GM23338 (cell line): ENCODE measurements around the gene MARCHF5. TPM values are rescaled to one million over a fixed set of nuclear protein-coding genes. Genes with fewer than 3 reads are reported as not detected.

Experiments
- ATAC-seq: fragments of 200-7000 bp; cut with Tn5 transposase; 3 replicates; pipeline ENCODE4 v1.9.1; 2020
- DNase-seq: peaks from one replicate; pipeline ENCODE4 v3.0.0-alpha.2; 2015; ENCODE audit warnings: low spot score
- H2AFZ ChIP-seq: fragments of 200-600 bp; sonication (generic); 2 replicates; pipeline ENCODE4 v1.8.0; 2016; ENCODE audit warnings: antibody characterized with exemption, mild to moderate bottlenecking, moderate library complexity
- H3F3A ChIP-seq: fragments of 200-600 bp; sonication (generic); replicated peaks from 2 replicates; pipeline ENCODE4 v1.8.0; 2017; ENCODE audit warnings: antibody characterized with exemption, mixed run types, low read depth
- H3K27ac ChIP-seq: fragments of 200-600 bp; sonication (generic); 2 replicates; pipeline ENCODE4 v1.6.1; 2016; ENCODE audit warnings: low read depth
- H3K27me3 ChIP-seq: fragments of 200-600 bp; sonication (generic); 2 replicates; pipeline ENCODE4 v1.8.0; 2016; ENCODE audit warnings: mild to moderate bottlenecking, mixed run types, moderate library complexity; ENCODE audit not compliant: insufficient read depth
- H3K36me3 ChIP-seq: fragments of 200-600 bp; sonication (generic); 2 replicates; pipeline ENCODE4 v1.8.0; 2016; ENCODE audit warnings: mild to moderate bottlenecking; ENCODE audit not compliant: insufficient read depth
- H3K4me1 ChIP-seq: fragments of 200-600 bp; sonication (generic); 2 replicates; pipeline ENCODE4 v1.8.0; 2016; ENCODE audit warnings: mild to moderate bottlenecking, moderate library complexity; ENCODE audit not compliant: insufficient read depth
- H3K4me2 ChIP-seq: fragments of 200-600 bp; sonication (generic); 2 replicates; pipeline ENCODE4 v1.7.1; 2017; ENCODE audit warnings: mixed run types
- H3K4me3 ChIP-seq: fragments of 200-600 bp; sonication (generic); 2 replicates; pipeline ENCODE4 v1.6.1; 2016; ENCODE audit warnings: mixed run types
- H3K79me2 ChIP-seq: fragments of 200-600 bp; sonication (generic); replicated peaks from 2 replicates; pipeline ENCODE4 v1.8.0; 2017; ENCODE audit warnings: mild to moderate bottlenecking; ENCODE audit not compliant: insufficient read depth
- H3K9me2 ChIP-seq: fragments of 200-600 bp; sonication (generic); 2 replicates; pipeline ENCODE4 v1.8.0; 2017; ENCODE audit not compliant: insufficient read depth
- H4K20me1 ChIP-seq: fragments of 200-600 bp; sonication (generic); replicated peaks from 2 replicates; pipeline ENCODE4 v1.8.0; 2017; ENCODE audit warnings: mild to moderate bottlenecking; ENCODE audit not compliant: insufficient read depth
- H3K27ac Mint-ChIP-seq: 2 replicates; pipeline ENCODE4 v1.8.0; 2020; ENCODE audit warnings: inconsistent platforms, mild to moderate bottlenecking, moderate library complexity, mixed read lengths
- H3K27me3 Mint-ChIP-seq: 3 replicates; pipeline ENCODE4 v1.8.0; 2022; ENCODE audit warnings: low read depth, mild to moderate bottlenecking, moderate library complexity, mixed read lengths, inconsistent platforms; ENCODE audit not compliant: insufficient read depth, poor library complexity
- H3K36me3 Mint-ChIP-seq: 3 replicates; pipeline ENCODE4 v1.8.0; 2021; ENCODE audit warnings: low read depth, mild to moderate bottlenecking, inconsistent platforms, moderate library complexity, mixed read lengths
- H3K4me1 Mint-ChIP-seq: 3 replicates; pipeline ENCODE4 v1.8.0; 2020; ENCODE audit warnings: mild to moderate bottlenecking, inconsistent platforms, mixed read lengths
- H3K4me3 Mint-ChIP-seq: 3 replicates; pipeline ENCODE4 v1.8.0; 2021; ENCODE audit warnings: moderate library complexity, mild to moderate bottlenecking, inconsistent platforms, mixed read lengths
- H3K9me3 Mint-ChIP-seq: 3 replicates; pipeline ENCODE4 v1.8.0; 2020; ENCODE audit warnings: moderate library complexity, mild to moderate bottlenecking, inconsistent platforms, mixed read lengths
- CREB1 ChIP-seq: fragments of 250-450 bp; sonication (Bioruptor Pico); IDR thresholded peaks from 2 replicates; pipeline ENCODE4 v1.5.0; 2020; ENCODE audit warnings: low read depth, mild to moderate bottlenecking, moderate library complexity
- EZH2 ChIP-seq: fragments of 200-600 bp; sonication (generic); IDR thresholded peaks from one replicate; pipeline ENCODE4 v1.8.0; 2017; ENCODE audit warnings: antibody characterized with exemption, mild to moderate bottlenecking, low read depth; ENCODE audit not compliant: unreplicated experiment
- EZH2phosphoT487 ChIP-seq: fragments of 200-600 bp; sonication (generic); IDR thresholded peaks from one replicate; pipeline ENCODE4 v1.8.1; 2018; ENCODE audit warnings: antibody characterized with exemption; ENCODE audit not compliant: unreplicated experiment
- JUNB ChIP-seq: IDR thresholded peaks from one replicate; pipeline ENCODE4 v1.6.1; 2016; ENCODE audit warnings: antibody characterized with exemption; ENCODE audit not compliant: unreplicated experiment
- NANOG ChIP-seq: IDR thresholded peaks from 2 replicates; pipeline ENCODE4 v1.6.1; 2016; ENCODE audit warnings: antibody characterized with exemption, borderline replicate concordance
- POLR2AphosphoS5 ChIP-seq: IDR thresholded peaks from 2 replicates; pipeline ENCODE4 v1.6.1; 2016; ENCODE audit warnings: antibody characterized with exemption, low read depth
- STAT1 ChIP-seq: IDR thresholded peaks from one replicate; pipeline ENCODE4 v1.6.1; 2016; ENCODE audit warnings: antibody characterized with exemption; ENCODE audit not compliant: unreplicated experiment
- ZNF114 ChIP-seq: fragments of 250-450 bp; sonication (Bioruptor Pico); IDR thresholded peaks from 2 replicates; pipeline ENCODE4 v1.5.0; 2020; ENCODE audit warnings: mild to moderate bottlenecking, moderate library complexity
- ZNF331 ChIP-seq: fragments of 250-450 bp; sonication (Bioruptor Pico); IDR thresholded peaks from 2 replicates; pipeline ENCODE4 v1.5.0; 2020; ENCODE audit warnings: low read depth, mild to moderate bottlenecking, moderate library complexity
- polyA plus RNA-seq: library from polyadenylated mRNA; unstranded; fragments of >200 nt; fragmentation: Nextera tagmentation; extraction: Ambion mirVana; gene quantifications from 2 replicates; pipeline ENCODE4 v1.2.1, GENCODE V29; 2016
- total RNA-seq: library from RNA; depleted of rRNA; stranded (reverse); fragments of >200 nt; shearing (Covaris generic); gene quantifications from 2 replicates; pipeline ENCODE4 v1.2.3, GENCODE V29; 2014
- TF ChIP-seq, protein P1 (sequence below): IDR thresholded peaks from 2 replicates; pipeline ENCODE4 v1.6.1; 2016; ENCODE audit warnings: antibody characterized with exemption
- TF ChIP-seq, protein P2 (sequence below), 2 experiments: fragments of 200-600 bp in 1 of 2; sonication (generic) in 1 of 2; conservative IDR thresholded peaks; 2 replicates each; pipeline versions ENCODE4 v1.5.1 to v1.6.1; 2016 to 2017; ENCODE audit warnings: antibody characterized with exemption in 2 of 2, low read depth in 2 of 2, mild to moderate bottlenecking in 2 of 2, moderate library complexity in 1 of 2
- TF ChIP-seq, protein P3 (sequence below): fragments of 250-450 bp; sonication (Bioruptor Pico); IDR thresholded peaks from 2 replicates; pipeline ENCODE4 v1.5.0; 2020; ENCODE audit warnings: mild to moderate bottlenecking, moderate library complexity
- TF ChIP-seq, protein P4 (sequence below): IDR thresholded peaks from one replicate; pipeline ENCODE4 v1.6.1; 2018; ENCODE audit warnings: antibody characterized with exemption; ENCODE audit not compliant: unreplicated experiment

The MARCHF5 gene
- total and polyA plus RNA-seq, 2 experiments from 2014 or later = 12.9 to 14.2 TPM

DNA sequence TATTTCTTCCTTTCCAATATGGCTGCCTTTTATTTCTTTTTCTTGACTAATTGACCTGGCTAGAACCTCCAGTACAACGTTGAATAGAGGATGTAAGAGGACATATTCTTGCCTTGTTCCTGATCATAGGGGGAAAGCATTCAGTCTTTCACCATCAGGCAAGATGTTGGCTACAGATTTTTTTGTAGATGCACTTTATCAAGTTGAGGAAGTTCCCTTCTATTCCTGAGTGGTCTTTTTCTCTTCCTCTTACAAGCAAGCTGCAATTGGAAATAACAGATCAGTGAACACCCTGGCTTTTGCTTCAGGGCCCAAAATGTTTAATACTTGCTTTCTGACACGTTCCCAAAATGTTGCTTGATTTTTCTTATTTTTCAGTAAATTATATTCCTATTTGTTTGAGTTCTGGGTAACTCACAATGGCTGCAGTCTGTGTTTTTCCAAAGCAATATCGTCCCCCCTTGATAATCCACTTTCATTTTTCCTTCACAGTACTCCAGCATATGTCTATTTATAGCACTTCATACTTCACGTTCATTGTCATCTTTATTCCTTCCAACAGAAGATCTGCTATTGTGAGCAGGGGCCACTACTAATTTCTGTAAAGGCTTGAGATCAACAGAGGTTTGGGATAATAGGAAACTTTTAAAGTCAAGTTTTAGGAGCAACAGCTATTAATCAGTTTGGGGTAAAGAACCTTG lies 11.8 kb upstream of the MARCHF5 start:
- no peak overlapping the region for H3K4me3 Mint-ChIP-seq
- ATAC-seq = no peak

More for the DNA sequence above, 11.8 kb upstream of the MARCHF5 start:
- no peaks in the 10 kb centered on the region for H3K9me2 ChIP-seq
- no peaks in the 10 kb centered on the region for H3K36me3 ChIP-seq
- H2AFZ ChIP-seq = no peak overlapping the region
- no peaks in the 10 kb centered on the region for H3K27me3 ChIP-seq
- TF ChIP-seq, protein P1, sequence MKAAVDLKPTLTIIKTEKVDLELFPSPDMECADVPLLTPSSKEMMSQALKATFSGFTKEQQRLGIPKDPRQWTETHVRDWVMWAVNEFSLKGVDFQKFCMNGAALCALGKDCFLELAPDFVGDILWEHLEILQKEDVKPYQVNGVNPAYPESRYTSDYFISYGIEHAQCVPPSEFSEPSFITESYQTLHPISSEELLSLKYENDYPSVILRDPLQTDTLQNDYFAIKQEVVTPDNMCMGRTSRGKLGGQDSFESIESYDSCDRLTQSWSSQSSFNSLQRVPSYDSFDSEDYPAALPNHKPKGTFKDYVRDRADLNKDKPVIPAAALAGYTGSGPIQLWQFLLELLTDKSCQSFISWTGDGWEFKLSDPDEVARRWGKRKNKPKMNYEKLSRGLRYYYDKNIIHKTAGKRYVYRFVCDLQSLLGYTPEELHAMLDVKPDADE = no peak
- no peak for TF ChIP-seq CREB1 (CRISPR knock-in tag)
- no peak for TF ChIP-seq STAT1
- TF ChIP-seq NANOG = no peak
- no peak for TF ChIP-seq JUNB
- TF ChIP-seq ZNF114 (CRISPR knock-in tag) = no peak
- no peak for TF ChIP-seq POLR2AphosphoS5
- TF ChIP-seq, protein P2, sequence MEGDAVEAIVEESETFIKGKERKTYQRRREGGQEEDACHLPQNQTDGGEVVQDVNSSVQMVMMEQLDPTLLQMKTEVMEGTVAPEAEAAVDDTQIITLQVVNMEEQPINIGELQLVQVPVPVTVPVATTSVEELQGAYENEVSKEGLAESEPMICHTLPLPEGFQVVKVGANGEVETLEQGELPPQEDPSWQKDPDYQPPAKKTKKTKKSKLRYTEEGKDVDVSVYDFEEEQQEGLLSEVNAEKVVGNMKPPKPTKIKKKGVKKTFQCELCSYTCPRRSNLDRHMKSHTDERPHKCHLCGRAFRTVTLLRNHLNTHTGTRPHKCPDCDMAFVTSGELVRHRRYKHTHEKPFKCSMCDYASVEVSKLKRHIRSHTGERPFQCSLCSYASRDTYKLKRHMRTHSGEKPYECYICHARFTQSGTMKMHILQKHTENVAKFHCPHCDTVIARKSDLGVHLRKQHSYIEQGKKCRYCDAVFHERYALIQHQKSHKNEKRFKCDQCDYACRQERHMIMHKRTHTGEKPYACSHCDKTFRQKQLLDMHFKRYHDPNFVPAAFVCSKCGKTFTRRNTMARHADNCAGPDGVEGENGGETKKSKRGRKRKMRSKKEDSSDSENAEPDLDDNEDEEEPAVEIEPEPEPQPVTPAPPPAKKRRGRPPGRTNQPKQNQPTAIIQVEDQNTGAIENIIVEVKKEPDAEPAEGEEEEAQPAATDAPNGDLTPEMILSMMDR (conservative IDR thresholded peaks at IDR 0.05; ENCODE audit: low read depth in 2 of 2) = no peak
- no peak for TF ChIP-seq ZNF331 (CRISPR knock-in tag)
- TF ChIP-seq EZH2phosphoT487 = no peak
- TF ChIP-seq, protein P3, sequence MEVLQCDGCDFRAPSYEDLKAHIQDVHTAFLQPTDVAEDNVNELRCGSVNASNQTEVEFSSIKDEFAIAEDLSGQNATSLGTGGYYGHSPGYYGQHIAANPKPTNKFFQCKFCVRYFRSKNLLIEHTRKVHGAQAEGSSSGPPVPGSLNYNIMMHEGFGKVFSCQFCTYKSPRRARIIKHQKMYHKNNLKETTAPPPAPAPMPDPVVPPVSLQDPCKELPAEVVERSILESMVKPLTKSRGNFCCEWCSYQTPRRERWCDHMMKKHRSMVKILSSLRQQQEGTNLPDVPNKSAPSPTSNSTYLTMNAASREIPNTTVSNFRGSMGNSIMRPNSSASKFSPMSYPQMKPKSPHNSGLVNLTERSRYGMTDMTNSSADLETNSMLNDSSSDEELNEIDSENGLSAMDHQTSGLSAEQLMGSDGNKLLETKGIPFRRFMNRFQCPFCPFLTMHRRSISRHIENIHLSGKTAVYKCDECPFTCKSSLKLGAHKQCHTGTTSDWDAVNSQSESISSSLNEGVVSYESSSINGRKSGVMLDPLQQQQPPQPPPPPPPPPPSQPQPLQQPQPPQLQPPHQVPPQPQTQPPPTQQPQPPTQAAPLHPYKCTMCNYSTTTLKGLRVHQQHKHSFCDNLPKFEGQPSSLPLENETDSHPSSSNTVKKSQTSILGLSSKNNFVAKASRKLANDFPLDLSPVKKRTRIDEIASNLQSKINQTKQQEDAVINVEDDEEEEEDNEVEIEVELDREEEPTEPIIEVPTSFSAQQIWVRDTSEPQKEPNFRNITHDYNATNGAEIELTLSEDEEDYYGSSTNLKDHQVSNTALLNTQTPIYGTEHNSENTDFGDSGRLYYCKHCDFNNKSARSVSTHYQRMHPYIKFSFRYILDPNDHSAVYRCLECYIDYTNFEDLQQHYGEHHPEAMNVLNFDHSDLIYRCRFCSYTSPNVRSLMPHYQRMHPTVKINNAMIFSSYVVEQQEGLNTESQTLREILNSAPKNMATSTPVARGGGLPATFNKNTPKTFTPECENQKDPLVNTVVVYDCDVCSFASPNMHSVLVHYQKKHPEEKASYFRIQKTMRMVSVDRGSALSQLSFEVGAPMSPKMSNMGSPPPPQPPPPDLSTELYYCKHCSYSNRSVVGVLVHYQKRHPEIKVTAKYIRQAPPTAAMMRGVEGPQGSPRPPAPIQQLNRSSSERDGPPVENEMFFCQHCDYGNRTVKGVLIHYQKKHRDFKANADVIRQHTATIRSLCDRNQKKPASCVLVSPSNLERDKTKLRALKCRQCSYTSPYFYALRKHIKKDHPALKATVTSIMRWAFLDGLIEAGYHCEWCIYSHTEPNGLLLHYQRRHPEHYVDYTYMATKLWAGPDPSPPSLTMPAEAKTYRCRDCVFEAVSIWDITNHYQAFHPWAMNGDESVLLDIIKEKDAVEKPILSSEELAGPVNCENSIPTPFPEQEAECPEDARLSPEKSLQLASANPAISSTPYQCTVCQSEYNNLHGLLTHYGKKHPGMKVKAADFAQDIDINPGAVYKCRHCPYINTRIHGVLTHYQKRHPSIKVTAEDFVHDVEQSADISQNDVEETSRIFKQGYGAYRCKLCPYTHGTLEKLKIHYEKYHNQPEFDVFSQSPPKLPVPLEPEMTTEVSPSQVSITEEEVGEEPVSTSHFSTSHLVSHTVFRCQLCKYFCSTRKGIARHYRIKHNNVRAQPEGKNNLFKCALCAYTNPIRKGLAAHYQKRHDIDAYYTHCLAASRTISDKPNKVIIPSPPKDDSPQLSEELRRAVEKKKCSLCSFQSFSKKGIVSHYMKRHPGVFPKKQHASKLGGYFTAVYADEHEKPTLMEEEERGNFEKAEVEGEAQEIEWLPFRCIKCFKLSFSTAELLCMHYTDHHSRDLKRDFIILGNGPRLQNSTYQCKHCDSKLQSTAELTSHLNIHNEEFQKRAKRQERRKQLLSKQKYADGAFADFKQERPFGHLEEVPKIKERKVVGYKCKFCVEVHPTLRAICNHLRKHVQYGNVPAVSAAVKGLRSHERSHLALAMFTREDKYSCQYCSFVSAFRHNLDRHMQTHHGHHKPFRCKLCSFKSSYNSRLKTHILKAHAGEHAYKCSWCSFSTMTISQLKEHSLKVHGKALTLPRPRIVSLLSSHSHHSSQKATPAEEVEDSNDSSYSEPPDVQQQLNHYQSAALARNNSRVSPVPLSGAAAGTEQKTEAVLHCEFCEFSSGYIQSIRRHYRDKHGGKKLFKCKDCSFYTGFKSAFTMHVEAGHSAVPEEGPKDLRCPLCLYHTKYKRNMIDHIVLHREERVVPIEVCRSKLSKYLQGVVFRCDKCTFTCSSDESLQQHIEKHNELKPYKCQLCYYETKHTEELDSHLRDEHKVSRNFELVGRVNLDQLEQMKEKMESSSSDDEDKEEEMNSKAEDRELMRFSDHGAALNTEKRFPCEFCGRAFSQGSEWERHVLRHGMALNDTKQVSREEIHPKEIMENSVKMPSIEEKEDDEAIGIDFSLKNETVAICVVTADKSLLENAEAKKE = no peak
- no peak for TF ChIP-seq EZH2
- TF ChIP-seq, protein P4, sequence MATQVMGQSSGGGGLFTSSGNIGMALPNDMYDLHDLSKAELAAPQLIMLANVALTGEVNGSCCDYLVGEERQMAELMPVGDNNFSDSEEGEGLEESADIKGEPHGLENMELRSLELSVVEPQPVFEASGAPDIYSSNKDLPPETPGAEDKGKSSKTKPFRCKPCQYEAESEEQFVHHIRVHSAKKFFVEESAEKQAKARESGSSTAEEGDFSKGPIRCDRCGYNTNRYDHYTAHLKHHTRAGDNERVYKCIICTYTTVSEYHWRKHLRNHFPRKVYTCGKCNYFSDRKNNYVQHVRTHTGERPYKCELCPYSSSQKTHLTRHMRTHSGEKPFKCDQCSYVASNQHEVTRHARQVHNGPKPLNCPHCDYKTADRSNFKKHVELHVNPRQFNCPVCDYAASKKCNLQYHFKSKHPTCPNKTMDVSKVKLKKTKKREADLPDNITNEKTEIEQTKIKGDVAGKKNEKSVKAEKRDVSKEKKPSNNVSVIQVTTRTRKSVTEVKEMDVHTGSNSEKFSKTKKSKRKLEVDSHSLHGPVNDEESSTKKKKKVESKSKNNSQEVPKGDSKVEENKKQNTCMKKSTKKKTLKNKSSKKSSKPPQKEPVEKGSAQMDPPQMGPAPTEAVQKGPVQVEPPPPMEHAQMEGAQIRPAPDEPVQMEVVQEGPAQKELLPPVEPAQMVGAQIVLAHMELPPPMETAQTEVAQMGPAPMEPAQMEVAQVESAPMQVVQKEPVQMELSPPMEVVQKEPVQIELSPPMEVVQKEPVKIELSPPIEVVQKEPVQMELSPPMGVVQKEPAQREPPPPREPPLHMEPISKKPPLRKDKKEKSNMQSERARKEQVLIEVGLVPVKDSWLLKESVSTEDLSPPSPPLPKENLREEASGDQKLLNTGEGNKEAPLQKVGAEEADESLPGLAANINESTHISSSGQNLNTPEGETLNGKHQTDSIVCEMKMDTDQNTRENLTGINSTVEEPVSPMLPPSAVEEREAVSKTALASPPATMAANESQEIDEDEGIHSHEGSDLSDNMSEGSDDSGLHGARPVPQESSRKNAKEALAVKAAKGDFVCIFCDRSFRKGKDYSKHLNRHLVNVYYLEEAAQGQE = no peak
- no peak overlapping the region for H3K4me3 ChIP-seq
- H4K20me1 ChIP-seq = no peaks in the 10 kb centered on the region
- Mint-ChIP-seq H3K4me1 (no peaks in the 10 kb centered on the region), H3K27me3 (peaks cover 2% of the 10 kb centered on the region), H3K36me3 (no peaks in the 10 kb centered on the region), H3K27ac (no peak overlapping the region), H3K9me3 (no peaks in the 10 kb centered on the region)
- H3K79me2 ChIP-seq = no peaks in the 10 kb centered on the region
- no peaks in the 10 kb centered on the region for H3F3A ChIP-seq
- no peak for DNase-seq
- no peak overlapping the region for H3K4me2 ChIP-seq
- no peak overlapping the region for H3K27ac ChIP-seq
- no peaks in the 10 kb centered on the region for H3K4me1 ChIP-seq
